HG03558 (cell line): Measurements from ENCODE around the gene PHLDB2.
"Not testable (repeated sequence)": the region's sequence is repeated elsewhere in the genome, so short reads cannot be mapped to it uniquely, and the experiment has no call there.

Experiments used
- ATAC-seq: cut with Tn5 transposase; IDR thresholded peaks from one replicate; pipeline ENCODE4 v1.9.1; 2021; ENCODE audit warnings: moderate number of reproducible peaks; ENCODE audit not compliant: unreplicated experiment; ENCODE audit errors: extremely low read depth

Gene PHLDB2

GRCh38 chr3:111859061-111859973, at the start of gene PHLDB2:
Gene PHLDB2 (plus strand): TSS chr3:111859265. CDS start chr3:111884078, 24,813 bp downstream.
- no peak for ATAC-seq

GRCh38 chr3:111810909-111811308, 48.2 kb upstream of the PHLDB2 start:
- ATAC-seq: no peak

GRCh38 chr3:111811811-111812210, 47.3 kb upstream of the PHLDB2 start:
- ATAC-seq: no peak

- ATAC-seq: no peak
Observed at GRCh38 chr3:111812701-111813100, 46.4 kb upstream of the PHLDB2 start.

DNA sequence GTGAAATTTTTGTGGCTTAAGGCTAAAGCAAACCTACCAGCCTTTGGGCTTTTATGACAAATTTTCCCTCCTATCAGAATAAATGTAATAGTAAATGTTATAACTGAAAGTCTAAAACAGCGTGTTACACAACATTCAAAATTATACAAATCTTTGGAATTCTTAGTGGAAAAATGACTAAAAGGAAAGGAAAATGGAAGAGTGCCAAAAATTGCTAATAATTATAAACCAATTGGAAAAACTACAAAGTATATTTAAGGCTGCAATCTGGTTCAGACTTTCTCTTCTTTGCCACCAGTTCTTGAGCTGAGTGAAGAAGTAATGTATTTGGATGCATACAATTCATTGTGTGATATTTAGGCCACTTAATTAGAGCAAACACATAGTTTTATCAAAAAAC, 45.6 kb upstream of the PHLDB2 start:
- ATAC-seq: no peak

DNA sequence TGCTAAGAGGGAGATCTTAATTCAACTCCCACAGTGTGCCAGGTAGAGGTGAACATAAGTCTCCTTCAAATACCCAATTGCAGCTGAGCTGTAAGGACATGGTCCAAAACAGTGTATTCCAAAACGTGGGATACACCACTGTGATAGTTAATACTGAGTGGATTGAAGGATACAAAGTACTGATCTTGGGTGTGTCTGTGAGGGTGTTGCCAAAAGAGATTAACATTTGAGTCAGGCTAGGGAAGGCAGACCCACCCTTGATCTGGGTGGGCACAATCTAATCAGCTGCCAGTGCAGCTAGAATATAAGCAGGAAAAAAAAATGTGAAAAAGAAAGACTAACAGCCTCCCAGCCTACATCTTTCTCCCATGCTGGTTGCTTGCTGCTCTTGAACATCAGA, 45.1 kb upstream of the PHLDB2 start:
- no peak for ATAC-seq

DNA sequence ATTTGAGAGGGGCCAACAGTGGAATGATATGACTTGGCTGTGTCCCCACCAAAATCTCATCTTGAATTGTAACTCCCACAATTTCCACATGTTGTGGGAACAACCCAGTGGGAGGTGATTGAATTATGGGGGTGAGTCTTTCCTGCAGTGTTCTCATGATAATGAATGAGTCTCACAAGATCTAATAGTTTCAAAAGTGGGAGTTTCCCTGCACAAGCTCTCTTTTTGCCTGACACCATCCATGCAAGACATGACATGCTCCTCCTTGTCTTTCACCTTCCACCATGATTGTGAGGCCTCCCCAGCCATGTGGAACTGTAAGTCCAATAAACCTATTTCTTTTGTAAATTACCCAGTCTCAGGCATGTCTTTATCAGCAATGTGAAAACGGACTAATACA, 42.3 kb upstream of the PHLDB2 start:
- ATAC-seq: not testable (repeated sequence)

GRCh38 chr3:111819927-111820326, 39.1 kb upstream of the PHLDB2 start:
- no peak for ATAC-seq

GRCh38 chr3:111820651-111821050, 38.4 kb upstream of the PHLDB2 start:
- ATAC-seq: no peak

DNA sequence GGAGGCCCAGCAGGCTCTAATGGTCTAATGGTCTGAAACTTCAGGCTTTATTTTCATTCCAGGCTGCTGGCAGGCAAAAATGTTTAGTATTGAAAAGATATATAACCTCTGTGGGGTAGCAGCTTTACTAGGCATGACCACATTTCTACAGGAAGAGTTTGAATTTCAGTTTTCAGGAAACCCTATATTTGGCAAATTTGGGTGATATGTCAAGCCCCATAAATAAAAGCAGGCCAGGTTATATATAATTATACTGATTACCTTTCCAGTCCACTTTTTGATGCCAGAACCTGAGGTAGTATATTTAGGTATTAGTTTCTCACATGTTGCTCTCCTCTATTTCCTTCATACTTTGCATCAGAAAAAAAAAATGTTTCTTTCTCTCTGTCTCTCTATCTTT, 37.2 kb upstream of the PHLDB2 start:
- no peak for ATAC-seq

GRCh38 chr3:111822804-111823203, 36.3 kb upstream of the PHLDB2 start:
- ATAC-seq: no peak

- no peak for ATAC-seq
Observed at GRCh38 chr3:111823341-111823855, 35.7 kb upstream of the PHLDB2 start.

- ATAC-seq: no peak
Observed at GRCh38 chr3:111824351-111824750, 34.7 kb upstream of the PHLDB2 start.

GRCh38 chr3:111827871-111828270, 31.2 kb upstream of the PHLDB2 start:
- ATAC-seq: no peak

DNA sequence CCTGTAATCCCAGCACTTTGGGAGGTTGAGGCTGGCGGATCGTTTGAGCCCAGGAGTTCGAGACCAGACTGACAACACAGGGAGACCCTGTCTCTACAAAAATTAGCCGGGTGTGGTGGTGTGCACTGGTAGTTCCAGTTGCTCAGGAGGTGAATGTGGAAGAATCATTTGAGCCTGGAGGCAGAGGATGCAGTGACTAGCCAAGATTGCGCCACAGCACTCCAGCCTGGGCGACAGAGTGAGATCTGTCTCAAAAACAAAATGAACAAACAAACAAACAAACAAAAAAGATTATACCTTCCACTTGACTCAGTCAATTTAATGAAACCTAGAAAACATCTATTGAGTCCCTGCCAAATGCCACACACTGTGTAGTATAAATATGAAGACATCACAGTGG, 30.5 kb upstream of the PHLDB2 start:
- ATAC-seq: no peak

- ATAC-seq: no peak
Observed at GRCh38 chr3:111829023-111829422, 30.0 kb upstream of the PHLDB2 start.

GRCh38 chr3:111831840-111832239, 27.2 kb upstream of the PHLDB2 start:
- ATAC-seq: no peak

- no peak for ATAC-seq
Observed at GRCh38 chr3:111837112-111837511, 22.0 kb upstream of the PHLDB2 start.

DNA sequence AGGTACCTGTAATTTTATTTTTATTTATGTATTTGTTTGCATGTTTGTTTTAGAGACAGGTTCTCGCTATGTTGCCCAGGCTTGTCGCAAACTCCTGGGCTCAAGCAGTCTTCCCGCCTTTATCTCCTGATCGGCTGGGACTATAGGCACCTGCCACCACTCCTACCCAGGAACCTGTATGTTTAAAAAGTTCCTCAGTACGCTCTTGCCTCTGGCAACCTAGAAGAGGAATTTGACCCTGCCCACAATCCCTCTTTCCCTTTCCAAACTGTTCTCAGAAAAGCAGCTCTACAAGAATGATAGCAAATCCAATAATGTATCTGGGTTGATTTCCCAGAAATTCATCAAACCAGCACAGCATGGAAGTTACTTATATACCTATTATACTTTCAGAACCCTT, 20.9 kb upstream of the PHLDB2 start:
- no peak for ATAC-seq

DNA sequence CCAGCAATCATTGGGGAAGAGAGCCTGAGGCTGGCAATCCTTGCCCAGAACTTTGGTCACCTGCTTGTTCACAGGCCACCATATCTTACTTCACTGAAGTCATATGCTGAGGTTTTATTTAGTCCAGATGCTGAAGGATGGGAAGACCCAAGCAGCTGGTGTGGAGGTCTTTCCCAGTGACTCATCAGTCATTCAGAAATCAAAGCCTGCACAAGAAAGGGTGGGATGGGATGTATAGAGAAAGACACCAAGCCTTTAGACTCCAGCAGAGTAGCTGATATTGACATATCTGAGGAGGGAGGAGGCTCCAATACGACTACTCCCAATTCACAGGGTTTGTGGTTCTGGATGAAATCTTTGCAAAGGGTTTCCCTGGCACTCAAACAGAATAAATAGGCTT, 13.0 kb upstream of the PHLDB2 start:
- no peak for ATAC-seq

DNA sequence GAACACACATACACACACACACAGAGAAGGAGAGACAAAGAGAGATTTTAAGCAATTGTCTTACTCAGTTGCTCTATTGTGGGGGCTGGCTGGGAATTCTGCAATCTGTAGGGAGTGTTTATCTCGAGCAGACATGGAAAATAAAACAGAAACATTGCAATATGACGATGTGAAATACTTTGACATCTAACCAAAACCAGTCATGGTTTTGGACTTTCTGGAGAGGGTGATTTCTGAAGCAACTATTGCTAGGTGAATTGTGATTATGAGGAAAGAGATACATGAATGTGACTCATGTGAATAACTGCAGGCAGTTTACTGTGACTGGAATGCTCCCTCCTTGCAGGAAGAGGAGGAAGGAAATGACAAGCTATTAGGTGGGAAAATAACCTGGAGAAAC, 12.3 kb upstream of the PHLDB2 start:
- ATAC-seq: no peak

GRCh38 chr3:111848283-111848682, 10.8 kb upstream of the PHLDB2 start:
- no peak for ATAC-seq
